Dedifferentiated amniotic fluid mesenchymal stem cell (primary cell): ENCODE data around the gene PCNX3.

ENCODE experiments used
- DNase-seq: peaks from one replicate; pipeline ENCODE4 v3.0.0-alpha.2; 2016; ENCODE audit errors: extremely low spot score

PCNX3 gene

DNA sequence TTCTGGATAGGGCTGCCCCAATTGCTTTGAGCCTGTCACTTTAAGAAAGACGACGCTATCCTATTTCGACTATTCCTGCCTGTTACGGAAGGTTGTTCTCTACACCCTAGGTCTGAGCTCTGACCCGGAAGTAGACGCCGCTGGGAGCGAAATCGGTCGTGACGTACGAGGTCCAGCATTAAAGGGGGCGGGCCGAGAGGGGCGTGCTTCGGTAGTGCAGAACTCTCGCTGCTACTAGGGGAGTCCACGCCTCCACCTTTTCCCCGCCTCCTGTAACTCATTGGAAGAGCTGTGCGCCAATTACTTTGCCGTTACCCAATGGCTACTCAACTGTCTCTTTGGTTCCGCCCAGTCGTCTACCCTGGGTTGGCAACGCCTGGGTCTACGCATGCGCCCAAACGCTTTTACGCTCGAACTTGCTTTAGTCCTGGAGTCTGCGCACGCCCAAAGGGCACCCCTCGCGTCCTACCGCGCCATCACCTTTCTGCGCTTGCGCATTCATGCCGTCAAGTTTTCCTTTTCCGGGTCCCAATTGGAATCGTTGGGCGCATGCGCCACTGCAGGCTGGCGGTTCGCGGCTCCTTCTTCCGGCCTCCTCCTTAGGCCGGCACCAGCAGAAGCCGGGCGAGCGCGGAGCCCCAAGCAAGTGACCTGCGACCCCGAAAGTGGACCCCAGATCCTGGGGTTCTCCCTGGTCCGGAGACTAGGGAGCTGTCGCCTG lies at the start of gene PCNX3:
Gene PCNX3, plus strand, starts transcription at position 548 of the 721 bp plus-strand sequence. CDS start 536 bp downstream, outside the sequence.
- peak; percentile 100 for DNase-seq

DNA sequence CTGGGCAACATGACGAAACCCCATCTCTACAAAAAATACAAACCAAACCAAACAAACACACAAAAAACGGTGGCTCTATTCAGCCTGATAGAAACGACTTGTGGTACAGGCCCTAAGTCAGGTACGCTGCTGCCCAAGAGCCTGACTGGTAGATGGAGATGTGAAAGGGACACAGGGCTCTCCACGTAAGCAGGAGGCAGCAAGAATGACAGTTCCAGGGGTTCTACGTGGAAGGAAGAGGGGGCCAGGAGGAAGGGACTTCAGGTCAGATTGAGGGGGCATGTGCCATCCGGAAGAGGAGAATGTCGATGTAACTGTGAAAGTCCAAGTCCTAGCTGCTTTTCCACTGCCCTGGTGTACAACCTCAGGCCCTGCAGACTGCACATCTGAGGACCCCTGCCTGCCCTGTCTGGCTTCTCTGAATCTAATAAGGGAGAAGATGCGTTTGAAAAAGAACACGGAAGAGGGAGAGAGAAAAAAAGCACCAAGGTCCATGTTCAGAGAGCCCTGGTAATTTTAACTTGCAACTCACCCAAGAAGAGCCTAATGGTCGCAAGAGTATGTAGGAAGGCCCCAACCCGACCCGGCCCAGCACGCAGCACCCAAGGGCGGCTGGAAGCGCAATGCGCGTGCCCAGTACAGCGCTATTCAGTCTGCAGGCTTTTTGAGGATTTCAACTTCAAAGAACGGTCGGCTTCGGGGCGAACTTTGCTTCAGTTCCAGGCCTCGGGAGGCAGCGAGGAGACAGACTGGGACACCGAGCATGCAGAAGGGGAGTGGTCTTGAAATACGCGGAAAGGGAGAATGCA lies 46.2 kb upstream of the PCNX3 start:
- peak; percentile 39 for DNase-seq

DNA sequence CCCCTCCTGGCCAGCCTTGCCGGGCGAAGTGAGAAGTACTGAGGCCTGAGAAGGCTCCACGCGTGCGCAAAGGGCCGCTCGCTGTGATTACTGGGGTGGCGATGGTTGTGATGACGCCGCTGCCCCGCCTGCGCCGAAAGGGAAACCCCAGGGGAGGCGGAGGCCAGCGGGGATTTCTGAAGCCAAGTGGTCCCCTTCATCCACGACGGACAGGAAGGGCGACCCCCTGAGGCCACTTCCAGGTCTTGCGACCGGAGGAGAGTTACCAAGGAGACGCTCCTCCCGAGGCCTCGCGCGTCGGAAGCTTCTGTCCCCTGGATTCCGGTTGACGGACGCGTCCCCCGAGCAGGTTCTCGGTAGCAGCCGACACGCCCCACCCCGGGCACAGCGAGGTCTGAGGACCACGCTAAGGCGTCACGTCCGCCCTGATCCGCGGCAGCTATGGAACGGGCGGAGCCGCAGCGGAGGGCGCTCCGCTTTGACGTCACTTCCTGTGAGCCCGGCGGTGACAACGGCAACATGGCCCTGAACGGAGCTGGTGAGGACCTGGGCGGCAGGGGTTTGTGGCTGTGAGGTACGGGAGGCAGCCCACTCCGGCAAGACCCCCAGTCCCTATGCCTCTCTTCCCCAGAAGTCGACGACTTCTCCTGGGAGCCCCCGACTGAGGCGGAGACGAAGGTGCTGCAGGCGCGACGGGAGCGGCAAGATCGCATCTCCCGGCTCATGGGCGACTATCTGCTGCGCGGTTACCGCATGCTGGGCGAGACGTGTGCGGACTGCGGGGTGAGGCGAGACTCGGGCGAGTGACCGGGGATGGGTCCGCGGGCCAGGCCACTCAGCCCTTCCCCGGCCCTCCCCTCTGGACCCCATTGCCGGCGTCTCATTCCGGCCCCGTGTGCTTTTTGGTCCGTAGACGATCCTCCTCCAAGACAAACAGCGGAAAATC lies 45.3 kb upstream of the PCNX3 start, which contains the start of gene ZNRD2:
Gene ZNRD2, plus strand, starts transcription at position 505 of the 946 bp plus-strand sequence. Its CDS starts 15 bp downstream, at position 520.
- DNase-seq = peak; percentile 97

GRCh38 chr11:65571420-65571819 lies 44.2 kb upstream of the PCNX3 start:
- no peak for DNase-seq

DNA sequence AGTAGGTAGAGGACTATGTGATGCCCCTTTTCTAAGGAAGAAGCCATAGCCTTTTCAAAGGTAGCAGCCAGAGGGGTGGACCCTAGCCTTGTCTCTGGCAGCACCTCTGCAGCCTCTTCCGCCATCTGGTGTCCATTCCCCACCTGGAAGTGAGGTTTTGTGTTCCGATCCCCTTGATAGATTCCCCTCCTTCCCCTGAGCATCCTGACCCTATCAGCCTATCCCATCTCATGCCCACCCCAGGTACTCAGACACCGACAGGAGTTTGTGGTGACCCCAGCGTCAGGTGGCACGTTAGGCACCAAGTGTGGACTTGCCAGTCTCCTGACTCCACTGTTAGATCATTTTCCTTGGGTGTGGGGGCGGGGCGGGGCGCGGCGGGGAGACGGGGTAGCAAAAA lies 43.6 kb upstream of the PCNX3 start:
- no peak for DNase-seq

DNA sequence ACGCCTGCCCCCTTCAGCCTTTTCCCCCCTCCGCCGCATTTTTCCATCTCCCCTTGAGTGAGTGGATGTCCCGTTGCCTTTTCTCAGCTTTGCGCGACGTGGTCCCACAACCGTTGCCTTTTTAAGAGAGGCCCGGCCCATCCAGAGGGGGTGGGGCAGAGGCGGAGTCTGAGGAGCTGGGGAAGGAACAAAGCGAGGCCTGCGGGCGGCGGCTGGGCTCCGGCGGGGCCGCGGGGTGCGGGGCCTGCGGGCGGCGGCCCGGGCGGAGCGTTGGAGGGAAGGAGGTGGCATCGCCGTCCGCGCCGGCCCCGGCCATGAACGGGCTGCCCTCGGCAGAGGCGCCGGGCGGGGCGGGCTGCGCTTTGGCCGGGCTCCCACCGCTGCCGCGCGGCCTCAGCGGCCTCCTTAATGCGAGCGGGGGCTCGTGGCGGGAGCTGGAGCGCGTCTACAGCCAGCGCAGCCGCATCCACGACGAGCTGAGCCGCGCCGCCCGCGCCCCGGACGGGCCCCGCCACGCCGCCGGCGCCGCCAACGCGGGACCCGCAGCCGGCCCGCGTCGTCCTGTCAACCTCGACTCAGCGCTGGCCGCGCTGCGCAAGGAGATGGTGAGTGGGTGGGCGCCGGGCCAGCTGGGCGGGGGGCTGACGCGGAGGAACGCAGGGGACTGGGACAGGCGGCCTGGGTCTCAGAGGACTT lies 43.1 kb upstream of the PCNX3 start, which contains the start of gene FAM89B:
Gene FAM89B, plus strand, starts transcription at position 183 of the 696 bp plus-strand sequence. Its CDS starts 132 bp downstream, at position 315.
- peak; percentile 75 for DNase-seq

DNA sequence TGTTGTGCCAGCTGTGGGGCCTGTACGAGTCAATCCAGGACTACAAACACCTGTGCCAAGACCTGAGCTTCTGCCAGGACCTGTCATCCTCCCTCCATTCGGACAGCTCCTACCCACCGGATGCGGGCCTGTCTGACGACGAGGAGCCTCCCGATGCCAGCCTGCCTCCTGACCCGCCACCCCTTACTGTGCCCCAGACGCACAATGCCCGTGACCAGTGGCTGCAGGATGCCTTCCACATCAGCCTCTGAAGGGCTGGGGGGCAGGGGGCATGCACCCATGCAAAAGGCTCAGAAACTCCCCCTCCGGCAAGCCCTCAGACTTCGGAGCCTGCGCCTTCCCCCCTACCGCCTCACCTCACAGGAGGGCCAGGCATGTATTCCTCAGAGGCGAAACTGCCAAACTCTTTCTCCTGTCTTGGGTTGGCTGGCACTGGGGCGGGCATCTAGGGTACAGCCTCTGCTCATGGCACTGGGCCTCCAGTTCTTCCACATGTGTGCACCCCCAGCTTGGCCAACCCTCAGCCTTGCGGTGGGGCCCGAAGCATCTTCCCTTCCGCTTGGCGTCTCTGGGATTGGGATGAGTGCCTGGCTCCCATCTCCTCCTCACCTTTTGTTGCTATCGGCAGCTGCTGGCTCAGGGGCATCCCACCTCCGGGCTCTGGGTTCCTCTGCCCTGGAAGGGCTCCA lies 42.0 kb upstream of the PCNX3 start:
- no peak for DNase-seq

DNA sequence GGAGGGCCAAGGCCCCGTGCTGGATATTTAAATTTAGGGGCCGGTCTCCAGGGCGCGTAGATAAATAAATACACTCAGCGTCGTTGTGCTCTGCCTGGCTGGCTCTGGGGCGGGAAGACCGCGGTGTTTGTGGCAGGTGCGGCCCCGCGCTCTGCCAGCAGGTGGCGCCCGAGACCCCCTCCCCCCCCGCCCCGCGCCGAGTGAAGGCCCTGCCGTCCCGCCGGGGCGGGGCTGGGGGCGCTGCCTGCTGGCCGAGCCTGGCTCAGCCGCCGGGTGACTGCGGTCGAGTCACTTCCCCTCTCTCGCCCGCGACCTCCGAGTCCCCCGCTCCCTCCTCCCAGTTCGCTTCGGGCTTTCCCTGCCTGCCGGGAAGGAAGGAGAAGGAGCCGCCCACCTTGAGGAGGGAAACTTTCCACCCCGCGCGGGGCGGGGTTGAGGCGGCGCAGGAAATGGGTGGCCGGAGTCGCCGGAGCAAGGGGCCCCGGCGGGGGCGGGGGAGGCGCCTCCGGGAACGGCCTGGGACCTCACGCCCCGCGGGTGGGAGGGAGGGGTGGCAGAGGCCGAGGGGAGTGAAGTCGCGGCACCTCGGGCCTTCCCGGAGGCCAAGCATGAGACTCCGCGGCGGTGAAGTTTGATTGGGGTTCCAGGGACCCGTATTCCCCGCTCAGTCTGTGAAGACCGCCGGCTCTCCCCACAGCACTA lies 41.3 kb upstream of the PCNX3 start:
- peak; percentile 84 for DNase-seq

DNA sequence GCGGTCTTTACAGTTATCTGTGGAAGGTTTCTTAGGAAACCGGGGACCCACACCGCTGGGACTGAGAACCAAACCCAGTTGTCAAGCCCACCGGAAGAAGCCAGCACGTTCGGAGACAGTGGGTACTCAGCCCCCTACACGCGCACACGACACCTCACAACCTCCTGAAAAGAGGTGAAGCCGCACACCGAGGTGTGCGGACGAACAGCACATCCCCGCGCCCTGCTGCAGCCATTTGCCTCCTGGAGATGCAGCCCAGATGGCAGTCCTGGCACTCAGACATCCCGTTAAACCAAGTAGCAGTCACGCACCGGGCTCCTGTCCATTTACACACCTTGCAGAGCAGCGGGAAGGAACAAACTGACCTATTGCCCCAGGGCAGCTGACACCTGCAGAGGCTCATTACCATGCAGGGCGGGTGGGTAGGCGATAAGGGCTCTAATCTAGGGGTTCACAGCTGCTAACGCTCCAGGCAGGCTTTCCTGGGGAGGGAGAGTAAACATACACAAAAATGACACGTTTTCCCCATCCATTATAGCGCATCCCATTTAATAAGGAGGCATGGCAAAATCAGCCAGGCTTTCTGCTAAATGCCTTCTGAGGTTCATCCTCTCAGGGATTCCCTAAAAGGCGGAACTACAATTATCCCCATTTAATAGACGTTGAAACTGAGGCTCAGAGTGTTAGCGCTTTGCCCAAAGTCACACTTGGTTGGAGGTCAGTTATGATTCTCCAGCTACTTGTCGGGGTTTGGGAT lies 40.6 kb upstream of the PCNX3 start:
- no peak for DNase-seq

- DNase-seq = no peak
Measured at GRCh38 chr11:65575568-65576231, 39.9 kb upstream of the PCNX3 start, which contains the start of gene EHBP1L1. Gene EHBP1L1 (plus strand): TSS chr11:65576053. CDS start chr11:65576303, 250 bp downstream.

GRCh38 chr11:65576232-65576866 lies 39.2 kb upstream of the PCNX3 start:
- no peak for DNase-seq

DNA sequence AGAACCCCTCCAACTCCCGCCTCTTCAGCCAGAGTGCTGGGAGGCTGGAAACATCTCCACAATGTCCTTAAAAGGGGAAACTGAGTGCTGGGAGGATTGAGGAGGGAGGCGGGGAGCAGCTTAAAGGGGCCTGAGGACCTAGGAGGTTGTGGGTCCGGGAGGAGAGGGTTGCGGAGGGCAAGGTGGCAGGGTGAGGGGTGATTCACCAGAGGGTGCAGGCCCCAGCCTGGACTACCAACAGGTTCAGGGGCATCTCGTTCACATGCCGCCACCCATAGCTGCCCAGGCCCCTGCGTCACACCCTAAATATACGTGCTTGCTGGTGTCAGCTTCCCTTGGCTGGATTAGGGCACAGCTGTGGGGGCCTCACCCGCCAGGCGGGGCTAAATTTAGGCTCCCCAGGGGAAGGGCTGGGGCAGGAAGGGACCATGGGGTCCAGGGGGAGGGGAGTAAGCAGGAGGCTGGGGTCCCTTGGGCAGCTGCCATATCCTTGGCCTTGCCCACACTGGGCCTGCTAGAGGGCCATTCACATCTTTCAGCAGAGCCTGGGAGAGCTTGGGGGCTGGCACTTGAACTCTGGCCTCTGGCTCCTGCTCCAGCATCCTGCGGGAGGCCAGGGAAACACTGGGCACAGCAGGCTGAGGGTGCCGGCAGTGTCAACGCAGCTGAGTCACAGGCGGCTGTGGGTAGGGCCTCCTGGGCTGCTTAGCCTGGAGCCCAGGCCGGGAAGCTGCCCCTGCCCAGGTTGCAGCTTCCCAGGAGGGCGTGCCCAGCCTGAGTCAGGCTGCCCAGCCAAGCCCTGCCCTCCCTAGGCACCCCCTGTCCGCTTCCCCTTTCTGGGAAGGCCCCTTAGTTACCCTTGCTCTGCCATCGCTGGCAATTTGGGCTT lies 38.5 kb upstream of the PCNX3 start:
- DNase-seq = no peak

DNA sequence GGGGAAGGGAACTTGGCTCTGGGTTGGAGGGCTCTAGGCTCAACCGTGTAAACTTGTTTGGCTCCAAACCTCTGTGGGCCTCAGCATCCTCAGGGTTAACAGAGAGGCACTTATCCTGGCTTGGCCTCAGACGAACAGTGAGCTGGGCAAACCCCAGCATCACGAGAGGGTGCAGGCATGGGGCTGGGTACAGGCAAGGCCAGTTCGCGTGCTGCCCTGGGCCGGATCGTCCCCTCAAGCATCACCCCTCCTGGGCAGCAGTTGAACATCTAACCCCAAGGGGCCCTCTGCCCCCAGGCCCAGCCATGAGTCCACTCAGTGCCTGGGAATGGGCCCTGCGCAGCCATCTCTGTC lies 37.8 kb upstream of the PCNX3 start:
- no peak for DNase-seq

GRCh38 chr11:65578134-65578533 lies 37.4 kb upstream of the PCNX3 start:
- no peak for DNase-seq

DNA sequence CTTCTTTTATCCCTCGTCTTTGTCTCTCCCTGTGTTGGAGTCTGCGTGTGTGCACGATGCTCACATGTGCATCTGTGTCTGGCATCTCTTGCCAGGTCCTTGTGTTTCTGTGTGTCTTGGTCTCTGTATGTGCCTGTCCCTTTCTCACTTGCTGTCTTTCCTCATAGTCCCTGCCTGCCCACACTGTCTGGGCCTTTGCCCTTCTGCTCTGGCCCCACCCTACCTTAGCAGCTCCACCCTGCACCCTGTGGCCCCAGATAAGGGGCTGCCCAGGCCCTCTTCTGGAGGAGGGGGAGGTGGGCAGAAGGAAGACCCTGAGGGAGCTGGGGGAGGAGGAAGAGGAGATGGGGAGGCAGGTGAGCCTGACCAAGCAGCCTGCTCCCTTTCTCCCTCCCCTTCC lies 36.9 kb upstream of the PCNX3 start:
- DNase-seq = no peak

GRCh38 chr11:65579291-65579690 lies 36.3 kb upstream of the PCNX3 start:
- DNase-seq = no peak
